GM21825 (cell line): ENCODE results near the gene TMEM8B.

Experiments used
- ATAC-seq: cut with Tn5 transposase; IDR thresholded peaks from one replicate; pipeline ENCODE4 v1.9.1; 2021; ENCODE audit warnings: mild to moderate bottlenecking, moderate library complexity; ENCODE audit not compliant: unreplicated experiment

Gene TMEM8B

GRCh38 chr9:35811381-35812024 lies 17.5 kb upstream of the TMEM8B start:
- no peak for ATAC-seq

- peak; percentile 61 for ATAC-seq
Observed at GRCh38 chr9:35812025-35812602, 16.9 kb upstream of the TMEM8B start, which contains the start of gene SPAG8. Gene SPAG8 (minus strand): TSS chr9:35812262. CDS start chr9:35812147, 115 bp downstream.

DNA sequence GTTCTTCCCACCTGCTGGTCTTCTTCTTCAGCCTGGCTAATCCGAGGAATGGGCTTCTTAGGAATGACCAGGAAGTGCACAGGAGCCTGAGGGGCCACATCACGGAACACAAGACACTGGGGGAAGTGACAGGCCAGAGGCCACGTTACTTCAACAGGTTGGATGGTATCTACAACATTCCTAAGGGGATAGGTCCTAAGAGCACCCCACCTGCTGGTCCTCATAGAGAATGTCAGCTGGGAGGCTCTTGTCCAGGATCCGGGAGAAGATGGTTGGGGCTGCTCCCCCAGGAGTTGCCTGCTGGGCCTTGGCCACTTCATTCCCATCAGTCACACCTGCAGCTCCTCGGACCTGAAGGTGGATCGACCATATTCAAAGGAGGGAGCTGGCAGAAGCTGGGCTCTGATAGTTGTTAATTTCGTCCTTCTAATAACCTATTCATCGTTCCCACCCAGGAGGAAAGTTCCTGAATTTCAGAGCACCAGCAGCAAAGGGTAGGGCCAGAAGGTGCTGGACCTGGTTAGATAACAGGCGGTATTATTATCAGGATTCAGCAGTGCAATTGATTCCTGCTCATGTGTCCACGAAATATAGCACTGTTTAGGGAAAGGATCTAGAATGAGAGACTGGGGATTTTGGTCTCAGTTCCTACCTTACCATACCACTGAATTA lies 15.5 kb upstream of the TMEM8B start:
- ATAC-seq = no peak

GRCh38 chr9:35814106-35814840 lies 14.8 kb upstream of the TMEM8B start:
- ATAC-seq = peak; percentile 24

GRCh38 chr9:35814841-35815543 lies 14.0 kb upstream of the TMEM8B start, which contains the start of gene HINT2:
Gene HINT2 (minus strand): TSS chr9:35815042. CDS start chr9:35814979, 63 bp downstream.
- ATAC-seq = peak; percentile 68

GRCh38 chr9:35816708-35817107 lies 12.3 kb upstream of the TMEM8B start:
- ATAC-seq = no peak

- no peak for ATAC-seq
Observed at GRCh38 chr9:35818341-35818740, 10.7 kb upstream of the TMEM8B start.

DNA sequence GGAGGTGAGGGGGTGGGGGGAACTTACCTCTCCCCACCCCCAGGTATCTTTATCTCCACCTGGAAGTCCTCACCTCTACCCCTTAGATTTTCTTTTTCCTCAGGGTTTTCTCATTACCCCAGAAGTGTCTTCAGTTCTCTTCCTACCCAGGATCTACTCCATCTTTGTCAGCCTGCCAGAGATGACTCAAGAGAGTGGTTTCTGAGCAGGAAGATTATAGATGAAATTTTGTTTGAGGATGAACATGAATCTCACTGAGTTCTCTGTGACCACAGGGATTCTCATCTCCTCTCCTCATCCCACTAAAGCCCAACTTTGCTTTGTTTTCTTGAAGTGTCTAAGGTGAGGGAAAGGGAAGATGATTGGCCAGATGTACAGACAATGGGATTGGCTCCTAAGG lies 9.0 kb upstream of the TMEM8B start:
- ATAC-seq = no peak

DNA sequence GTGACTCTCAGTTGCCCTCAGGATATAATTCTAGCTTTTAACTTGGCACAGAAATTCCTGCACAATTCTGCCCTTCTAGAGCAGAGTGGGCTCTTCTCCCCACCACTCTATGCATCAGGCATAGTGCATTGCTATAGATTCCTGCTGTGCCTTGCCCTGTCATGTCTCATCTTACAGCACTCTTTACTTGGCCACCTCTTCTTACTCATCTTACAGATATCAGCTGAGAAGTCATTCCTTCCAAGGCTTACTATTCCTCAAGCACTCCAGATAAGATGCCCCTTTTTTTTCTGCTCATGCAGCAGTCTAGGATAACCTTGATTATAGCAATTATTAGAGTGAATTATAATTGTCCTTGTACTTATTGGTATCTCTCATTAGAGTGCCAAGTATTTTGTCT lies 6.1 kb upstream of the TMEM8B start:
- ATAC-seq = no peak

DNA sequence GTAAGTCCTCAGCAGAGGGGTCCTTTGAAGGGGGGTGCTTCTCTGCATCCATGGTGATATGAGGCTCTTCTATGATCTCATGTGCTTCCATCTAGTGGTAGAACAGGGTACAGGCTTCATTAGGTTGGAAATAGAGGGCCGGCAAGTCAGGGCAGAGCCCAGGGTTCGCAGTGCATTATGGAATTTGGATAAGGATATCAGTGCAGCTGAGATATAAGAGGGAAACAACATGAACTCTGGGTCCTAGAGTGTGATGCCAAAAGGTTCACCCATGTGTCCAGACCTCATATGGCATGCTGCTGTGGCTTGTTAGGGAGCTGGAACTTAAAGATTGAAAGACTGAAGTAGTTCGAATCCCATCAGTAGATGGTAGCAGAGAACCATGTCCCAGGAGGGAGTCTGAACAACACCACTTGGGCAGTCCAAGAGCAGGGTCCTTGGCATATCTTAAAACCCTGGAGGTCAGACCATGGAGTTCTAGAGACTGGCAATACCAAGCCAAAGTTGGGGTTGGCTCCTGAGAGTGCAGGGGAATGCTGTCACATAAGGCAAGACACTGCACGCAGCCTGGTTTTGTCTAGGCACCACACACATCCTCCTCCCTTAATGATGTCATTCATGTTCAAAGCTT lies 2.8 kb upstream of the TMEM8B start:
- peak; percentile 40 for ATAC-seq

GRCh38 chr9:35827486-35827885 lies 1.5 kb upstream of the TMEM8B start:
- ATAC-seq = no peak

- peak; percentile 7 for ATAC-seq
Observed at GRCh38 chr9:35828716-35829083, 328 bp upstream of the TMEM8B start, which contains the start of gene FAM221B. Gene FAM221B (minus strand): TSS chr9:35828732. CDS start chr9:35826161, 2,571 bp downstream.

- ATAC-seq = no peak
Observed at GRCh38 chr9:35829764-35830096, 702 bp downstream of the TMEM8B start.

GRCh38 chr9:35831040-35831439 lies 2.0 kb downstream of the TMEM8B start:
- no peak for ATAC-seq

DNA sequence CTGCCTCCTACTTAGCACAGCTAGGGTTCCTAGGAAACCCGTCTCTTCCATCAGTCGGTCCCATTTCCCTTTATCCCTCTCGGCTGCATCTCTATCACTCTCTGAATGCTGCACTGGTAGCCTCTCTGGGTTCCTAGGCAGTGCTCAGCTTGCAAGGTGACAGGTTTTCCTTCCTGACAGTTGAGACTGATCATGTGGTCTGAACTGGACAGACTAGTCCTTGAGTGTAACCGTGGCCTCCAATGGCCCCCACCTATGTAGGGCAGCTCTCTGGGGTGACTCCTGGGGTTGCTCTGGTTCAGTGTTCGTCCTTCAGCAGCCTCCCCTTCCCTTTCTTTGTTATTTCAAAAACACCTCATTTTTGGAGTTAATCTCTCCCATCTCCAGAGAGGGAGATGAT lies 3.8 kb downstream of the TMEM8B start:
- ATAC-seq = no peak

GRCh38 chr9:35834260-35835215 lies 5.5 kb downstream of the TMEM8B start:
- ATAC-seq = no peak

GRCh38 chr9:35835216-35835632 lies 6.2 kb downstream of the TMEM8B start:
- ATAC-seq = no peak

- no peak for ATAC-seq
Observed at GRCh38 chr9:35835766-35836165, 6.7 kb downstream of the TMEM8B start.

DNA sequence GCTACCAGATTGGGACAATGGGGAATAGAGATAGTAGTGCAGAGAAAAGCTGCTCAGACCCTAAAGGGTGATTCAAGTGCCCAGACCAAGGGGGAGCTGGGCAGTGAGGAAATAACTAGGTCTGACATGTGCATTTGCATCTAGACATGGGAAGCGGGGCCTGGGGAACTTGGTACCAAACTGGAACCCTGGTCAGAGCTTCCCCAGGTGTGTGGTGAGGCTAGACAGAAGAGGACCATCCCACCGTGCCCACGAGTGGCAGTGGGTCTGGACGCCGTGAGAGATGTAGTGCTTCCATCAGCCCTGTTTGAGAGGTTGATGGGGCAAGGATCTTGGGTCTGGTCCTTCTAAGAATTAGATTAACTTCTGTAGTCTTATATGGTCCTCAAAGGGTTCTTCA lies 7.6 kb downstream of the TMEM8B start:
- ATAC-seq = no peak
